DLD1 (cell line): ENCODE data around the gene ADAMTS13.

Experiments
- in situ Hi-C: cut with HindIII; loops from 2 replicates; pipeline ENCODE4 v1.10.0; 2017; ENCODE audit warnings: low sequenced_read_pairs

The ADAMTS13 gene

DNA sequence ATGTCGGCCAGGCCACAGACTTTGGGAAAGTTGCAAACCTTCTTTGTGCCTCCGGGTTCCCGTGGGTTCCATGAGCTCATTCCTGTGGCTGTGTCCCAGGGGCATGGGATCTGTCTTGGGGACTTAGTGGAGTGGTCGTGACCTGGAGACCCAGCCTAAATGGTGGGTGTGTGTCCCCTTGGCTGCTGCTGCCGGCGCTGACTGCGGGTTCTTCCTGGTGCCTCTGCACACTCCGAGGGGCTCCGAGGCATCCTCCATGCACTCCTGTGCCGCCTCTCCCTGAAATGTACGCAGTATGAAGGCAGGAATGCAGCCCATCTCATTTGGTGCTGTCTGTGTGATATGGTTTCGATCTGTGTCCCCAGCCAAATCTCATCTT, 77.7 kb downstream of the ADAMTS13 start:
- in situ Hi-C loops: loop anchor here (10.0 kb wide), 1 partner anchor 125 kb away; the partner anchor contains the start of genes STKLD1 and SURF4

- in situ Hi-C loops: no loop called here
Measured at GRCh38 chr9:133502112-133502511, 79.9 kb downstream of the ADAMTS13 start.

DNA sequence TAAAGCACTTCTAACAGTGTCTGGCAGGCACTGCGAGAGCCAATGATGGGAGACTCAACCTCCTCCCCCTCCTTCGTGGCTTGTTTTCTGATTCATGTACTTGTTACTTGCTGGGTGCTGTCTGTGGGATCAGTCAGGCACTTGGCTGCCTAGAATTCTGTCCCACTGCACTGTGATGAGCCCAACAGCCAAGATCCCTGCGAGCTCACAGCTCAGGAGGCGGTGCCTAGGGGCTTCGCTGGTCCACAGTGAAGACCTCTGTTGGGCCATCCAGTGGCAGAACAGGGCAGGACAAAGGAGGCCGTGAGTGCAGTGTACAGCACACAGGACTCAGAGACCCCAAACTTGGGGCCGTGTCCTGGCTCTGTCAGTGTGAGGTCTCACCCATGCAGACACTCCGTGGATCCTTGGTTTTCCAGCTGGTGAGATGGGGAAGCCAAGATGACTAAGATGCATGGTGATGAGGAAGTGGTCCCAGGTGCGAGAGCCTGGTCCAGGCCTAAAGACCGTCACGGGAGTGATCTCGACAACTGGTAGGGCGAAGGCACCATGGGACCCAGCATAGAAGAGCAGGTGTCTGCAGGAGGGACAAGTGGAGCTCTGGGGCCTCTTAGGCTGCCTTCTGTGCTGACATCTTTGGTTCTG, 83.1 kb downstream of the ADAMTS13 start:
- in situ Hi-C loops: no loop called here

- in situ Hi-C loops: no loop called here
Measured at GRCh38 chr9:133505901-133506652, 83.9 kb downstream of the ADAMTS13 start.

DNA sequence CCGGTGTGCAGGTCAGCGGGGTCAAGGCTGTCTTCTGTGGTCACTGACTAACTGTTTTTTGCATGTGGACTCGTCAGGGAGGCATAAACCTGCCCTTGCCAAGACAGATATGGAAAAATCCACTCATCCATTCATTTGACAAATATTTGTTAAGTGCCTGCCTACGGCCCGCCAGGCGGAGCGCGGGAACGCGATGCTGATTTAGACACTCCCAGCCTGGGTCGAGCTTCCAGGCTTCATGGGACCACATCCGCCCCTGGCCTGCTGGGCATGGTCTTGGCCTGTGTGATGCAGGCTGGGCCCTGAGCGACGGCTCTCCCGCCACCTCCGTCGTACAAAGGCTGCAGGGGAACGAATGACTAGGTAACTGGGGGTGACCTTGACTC, 84.5 kb downstream of the ADAMTS13 start:
- in situ Hi-C loops: no loop called here

DNA sequence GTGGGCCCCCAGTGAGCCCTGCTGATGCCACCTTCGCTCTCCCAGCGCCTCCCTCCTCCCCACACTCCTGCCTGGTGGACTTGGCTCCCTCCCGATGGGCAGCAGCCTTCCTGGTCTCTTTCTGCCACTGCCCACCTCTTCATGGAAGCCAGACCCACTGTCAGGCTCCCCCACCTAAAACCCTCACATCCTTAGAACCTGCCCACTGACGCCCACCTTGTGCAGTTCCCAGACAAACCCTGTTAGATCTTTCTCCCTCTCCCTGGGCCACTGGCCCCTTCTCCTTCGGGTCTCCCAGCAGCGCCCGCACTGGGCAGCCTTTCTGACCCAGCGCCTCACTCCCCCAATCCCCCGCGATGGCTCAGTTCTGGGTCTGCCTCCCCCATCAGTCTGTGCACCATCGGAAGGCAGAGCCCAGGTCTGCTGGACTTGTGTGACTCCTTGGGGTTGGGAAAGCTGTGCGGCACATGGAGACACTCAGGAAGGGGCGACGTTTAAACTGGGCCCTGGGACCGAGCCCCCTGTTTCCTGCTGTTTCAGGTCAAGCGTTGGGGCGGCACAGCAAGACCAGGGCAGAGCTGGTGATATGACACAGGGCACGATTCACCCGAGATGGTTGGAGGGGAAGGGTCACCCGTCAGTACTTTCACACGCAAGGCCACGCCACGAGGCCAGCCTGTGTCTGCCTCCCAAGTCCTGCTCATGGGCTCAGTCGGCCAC, 85.2 kb downstream of the ADAMTS13 start:
- in situ Hi-C loops: no loop called here

DNA sequence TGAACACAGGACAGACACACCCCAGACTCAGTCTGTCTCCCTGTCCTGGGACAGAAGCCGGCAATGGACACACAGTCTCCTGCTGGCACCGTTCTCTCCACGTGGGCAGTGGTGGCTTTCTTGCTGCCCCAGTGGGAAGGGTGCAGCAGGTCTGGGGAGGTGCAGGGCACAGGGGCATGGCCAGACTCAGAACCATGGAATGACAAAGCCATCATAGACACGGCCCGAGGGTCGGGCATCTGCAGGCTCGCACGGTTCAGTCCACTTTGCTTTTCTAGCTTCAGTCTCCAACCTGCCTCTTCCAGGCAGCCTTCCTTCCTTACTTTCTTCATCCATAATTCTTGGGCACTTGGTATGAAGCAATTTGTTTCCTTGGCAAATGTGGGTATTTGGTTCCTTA, 85.9 kb downstream of the ADAMTS13 start:
- in situ Hi-C loops: no loop called here
